ENCODE results near the gene ANGPTL4.
A peak's percentile ranks its signal among the peaks of the same experiment; 100 is the strongest.

The ANGPTL4 gene

GRCh38 chr19:8333767-8334457, 30.0 kb upstream of the ANGPTL4 start:
- Histone ChIP-seq H2BK5ac (ENCODE audit: low read depth, low read length, poor library complexity, severe bottlenecking) (no peak overlapping the region), H2BK120ac (ENCODE audit: low read depth, low read length) (no peak overlapping the region), H3K4me3 (ENCODE audit: insufficient read depth in 1 of 2, low read depth in 1 of 2, low read length in 2 of 2) (no peak overlapping the region), H3K9me3 (ENCODE audit: control insufficient read depth, low read length) (no peaks in the 10 kb centered on the region), H3K79me1 (replicated peaks; ENCODE audit: low read length, poor library complexity, severe bottlenecking) (no peaks in the 10 kb centered on the region), H3K23ac (ENCODE audit: low read length in 2 of 2) (no peak overlapping the region), H4K8ac (ENCODE audit: low read length) (no peak overlapping the region), H3K27me3 (ENCODE audit: control insufficient read depth in 1 of 2, insufficient read depth in 1 of 2, low read length in 2 of 2) (peaks cover 30 to 45% of the 10 kb centered on the region in 2 experiments), H3K4ac (ENCODE audit: low read depth in 1 of 2, low read length in 2 of 2) (no peak overlapping the region), H3K27ac (ENCODE audit: low read length, poor library complexity, severe bottlenecking) (no peak overlapping the region), H2BK15ac (ENCODE audit: low read depth, poor library complexity, severe bottlenecking) (no peak overlapping the region), H2AFZ (ENCODE audit: low read depth, low read length) (no peak overlapping the region), H3K9ac (ENCODE audit: low read length) (no peak overlapping the region), H3K36me3 (ENCODE audit: control insufficient read depth in 1 of 2, insufficient read depth in 2 of 2, low read depth in 1 of 2, low read length in 2 of 2) (no peaks in the 10 kb centered on the region), H3K4me1 (ENCODE audit: control insufficient read depth, insufficient read depth, low read depth, low read length) (peaks cover 24% of the 10 kb centered on the region), H4K91ac (ENCODE audit: low read length) (no peak overlapping the region), H2AK5ac (ENCODE audit: low read length, severe bottlenecking) (no peak overlapping the region), H3K18ac (ENCODE audit: low read depth in 1 of 2, low read length in 2 of 2) (no peak overlapping the region), H2BK12ac (ENCODE audit: low read length in 2 of 2) (no peak overlapping the region), H3K14ac (ENCODE audit: low read length in 2 of 2) (no peak overlapping the region), H3K4me2 (ENCODE audit: low read length, poor library complexity, severe bottlenecking) (peak overlapping the region; percentile 5)
- WGBS: 12% methylated on average over 47 of the region's 48 CpGs
- no peak for DNase-seq

- no peak overlapping the region for H2AK5ac ChIP-seq (ENCODE audit: low read length, severe bottlenecking)
- no peak overlapping the region for H2AFZ ChIP-seq (ENCODE audit: low read depth, low read length)
- H3K36me3 ChIP-seq (ENCODE audit: control insufficient read depth in 1 of 2, insufficient read depth in 2 of 2, low read depth in 1 of 2, low read length in 2 of 2): no peaks in the 10 kb centered on the region
- H3K27ac ChIP-seq (ENCODE audit: low read length, poor library complexity, severe bottlenecking): no peak overlapping the region
- H4K91ac ChIP-seq (ENCODE audit: low read length): no peak overlapping the region
- H3K27me3 ChIP-seq (ENCODE audit: control insufficient read depth in 1 of 2, insufficient read depth in 1 of 2, low read length in 2 of 2): peaks cover 30 to 48% of the 10 kb centered on the region in 2 experiments
- no peak overlapping the region for H4K8ac ChIP-seq (ENCODE audit: low read length)
- peak overlapping the region in 1 of 2 experiments; percentile 52 for H3K23ac ChIP-seq (ENCODE audit: low read length in 2 of 2)
- peak; percentile 51 for DNase-seq
- no peak overlapping the region for H3K9ac ChIP-seq (ENCODE audit: low read length)
- H3K4me2 ChIP-seq (ENCODE audit: low read length, poor library complexity, severe bottlenecking): peak overlapping the region; percentile 95
- H2BK5ac ChIP-seq (ENCODE audit: low read depth, low read length, poor library complexity, severe bottlenecking): no peak overlapping the region
- 9% methylated on average over 53 of the region's 117 CpGs for WGBS
- no peak overlapping the region for H2BK120ac ChIP-seq (ENCODE audit: low read depth, low read length)
- H2BK12ac ChIP-seq (ENCODE audit: low read length in 2 of 2): no peak overlapping the region
- no peak overlapping the region for H3K14ac ChIP-seq (ENCODE audit: low read length in 2 of 2)
- H3K4me1 ChIP-seq (ENCODE audit: control insufficient read depth, insufficient read depth, low read depth, low read length): peaks cover 24% of the 10 kb centered on the region
- no peaks in the 10 kb centered on the region for H3K9me3 ChIP-seq (ENCODE audit: control insufficient read depth, low read length)
- H2BK15ac ChIP-seq (ENCODE audit: low read depth, poor library complexity, severe bottlenecking): no peak overlapping the region
- H3K79me1 ChIP-seq (replicated peaks; ENCODE audit: low read length, poor library complexity, severe bottlenecking): no peaks in the 10 kb centered on the region
- no peak overlapping the region for H3K18ac ChIP-seq (ENCODE audit: low read depth in 1 of 2, low read length in 2 of 2)
- peak overlapping the region in 1 of 2 experiments; percentile 44 for H3K4me3 ChIP-seq (ENCODE audit: insufficient read depth in 1 of 2, low read depth in 1 of 2, low read length in 2 of 2)
- H3K4ac ChIP-seq (ENCODE audit: low read depth in 1 of 2, low read length in 2 of 2): no peak overlapping the region
Measured at GRCh38 chr19:8334458-8335342, 29.3 kb upstream of the ANGPTL4 start.

DNA sequence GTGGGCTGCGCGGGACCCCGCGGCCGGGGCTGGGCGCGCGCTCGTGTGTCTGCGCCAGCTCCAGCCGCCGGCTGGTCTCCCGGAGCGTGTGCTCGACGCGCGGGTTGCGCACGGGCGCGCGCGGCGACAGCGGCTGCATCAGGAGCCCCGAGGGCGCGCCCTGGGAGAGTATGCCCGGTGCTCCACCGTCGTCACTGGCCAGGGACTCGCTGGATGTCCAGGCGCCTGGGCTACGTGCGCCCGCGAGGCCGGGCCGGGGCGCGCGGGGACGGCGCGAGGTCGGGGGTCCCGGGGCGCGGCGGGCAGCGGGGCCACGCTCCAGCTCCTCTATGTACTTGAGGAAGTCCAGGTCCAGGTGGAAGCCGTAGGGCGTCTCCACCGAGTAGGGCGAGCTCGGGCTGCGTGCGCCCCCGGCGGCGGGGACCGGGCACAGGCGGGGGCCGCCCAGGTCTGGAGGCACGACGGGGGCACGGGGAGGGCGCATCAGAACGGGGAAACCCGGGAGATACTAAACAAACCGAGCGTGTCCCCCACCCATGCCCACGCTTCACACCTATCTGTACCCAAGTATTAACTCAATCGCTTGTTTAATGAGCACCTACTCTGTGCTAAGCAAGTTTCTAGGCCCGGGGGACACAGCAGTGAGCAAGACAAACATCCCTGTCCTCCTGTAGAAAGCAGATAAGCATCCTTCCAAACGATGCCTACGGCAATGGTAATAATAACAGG, 28.4 kb upstream of the ANGPTL4 start:
- H3K4me1 ChIP-seq (ENCODE audit: control insufficient read depth, insufficient read depth, low read depth, low read length): peaks cover 27% of the 10 kb centered on the region
- H2AFZ ChIP-seq (ENCODE audit: low read depth, low read length): no peak overlapping the region
- H2BK120ac ChIP-seq (ENCODE audit: low read depth, low read length): no peak overlapping the region
- H3K14ac ChIP-seq (ENCODE audit: low read length in 2 of 2): no peak overlapping the region
- 17% methylated on average over 35 of the region's 79 CpGs for WGBS
- peak overlapping the region; percentile 95 for H3K4me2 ChIP-seq (ENCODE audit: low read length, poor library complexity, severe bottlenecking)
- H3K79me1 ChIP-seq (replicated peaks; ENCODE audit: low read length, poor library complexity, severe bottlenecking): no peaks in the 10 kb centered on the region
- no peak overlapping the region for H4K8ac ChIP-seq (ENCODE audit: low read length)
- H4K91ac ChIP-seq (ENCODE audit: low read length): no peak overlapping the region
- DNase-seq: no peak
- H3K9me3 ChIP-seq (ENCODE audit: control insufficient read depth, low read length): no peaks in the 10 kb centered on the region
- peak overlapping the region in 1 of 2 experiments; percentile 42 for H3K4me3 ChIP-seq (ENCODE audit: insufficient read depth in 1 of 2, low read depth in 1 of 2, low read length in 2 of 2)
- H3K9ac ChIP-seq (ENCODE audit: low read length): no peak overlapping the region
- no peak overlapping the region for H3K27ac ChIP-seq (ENCODE audit: low read length, poor library complexity, severe bottlenecking)
- no peak overlapping the region for H2AK5ac ChIP-seq (ENCODE audit: low read length, severe bottlenecking)
- no peaks in the 10 kb centered on the region for H3K36me3 ChIP-seq (ENCODE audit: control insufficient read depth in 1 of 2, insufficient read depth in 2 of 2, low read depth in 1 of 2, low read length in 2 of 2)
- H2BK5ac ChIP-seq (ENCODE audit: low read depth, low read length, poor library complexity, severe bottlenecking): no peak overlapping the region
- H2BK15ac ChIP-seq (ENCODE audit: low read depth, poor library complexity, severe bottlenecking): no peak overlapping the region
- no peak overlapping the region for H2BK12ac ChIP-seq (ENCODE audit: low read length in 2 of 2)
- no peak overlapping the region for H3K18ac ChIP-seq (ENCODE audit: low read depth in 1 of 2, low read length in 2 of 2)
- H3K4ac ChIP-seq (ENCODE audit: low read depth in 1 of 2, low read length in 2 of 2): no peak overlapping the region
- H3K27me3 ChIP-seq (ENCODE audit: control insufficient read depth in 1 of 2, insufficient read depth in 1 of 2, low read length in 2 of 2): peaks cover 33 to 52% of the 10 kb centered on the region in 2 experiments
- peak overlapping the region in 1 of 2 experiments; percentile 35 for H3K23ac ChIP-seq (ENCODE audit: low read length in 2 of 2)

All from mesenchymal stem cell (in vitro differentiated cells and primary cell).